ENCODE measurements around the gene MASP1. TPM values are rescaled to one million over a fixed set of nuclear protein-coding genes. Genes with fewer than 3 reads are reported as not detected.
"Not testable (repeated sequence)": the region's sequence is repeated elsewhere in the genome, so short reads cannot be mapped to it uniquely, and the experiment has no call there.

The MASP1 gene
- polyA plus RNA-seq, 1 donor: 8.7 TPM

DNA sequence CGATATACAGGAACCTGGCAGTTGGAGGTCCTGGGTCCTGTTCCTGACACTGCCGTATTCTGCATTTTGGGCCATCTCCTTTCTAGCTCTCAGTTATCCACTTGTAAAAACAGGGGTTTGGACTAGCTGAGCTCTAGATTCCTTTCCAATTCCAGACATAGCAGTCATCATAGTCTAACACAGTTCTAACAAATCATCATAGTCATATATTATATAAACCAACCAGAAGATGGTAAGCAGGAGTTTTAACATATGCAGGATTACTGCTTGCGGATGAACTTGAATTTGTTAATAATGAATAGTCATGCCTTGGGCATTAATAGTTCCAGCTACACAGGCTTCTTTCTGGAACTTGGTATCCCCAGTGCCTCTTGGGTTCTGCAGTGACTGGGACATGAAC, 26.6 kb downstream of the MASP1 start:
- no peak for DNase-seq

DNA sequence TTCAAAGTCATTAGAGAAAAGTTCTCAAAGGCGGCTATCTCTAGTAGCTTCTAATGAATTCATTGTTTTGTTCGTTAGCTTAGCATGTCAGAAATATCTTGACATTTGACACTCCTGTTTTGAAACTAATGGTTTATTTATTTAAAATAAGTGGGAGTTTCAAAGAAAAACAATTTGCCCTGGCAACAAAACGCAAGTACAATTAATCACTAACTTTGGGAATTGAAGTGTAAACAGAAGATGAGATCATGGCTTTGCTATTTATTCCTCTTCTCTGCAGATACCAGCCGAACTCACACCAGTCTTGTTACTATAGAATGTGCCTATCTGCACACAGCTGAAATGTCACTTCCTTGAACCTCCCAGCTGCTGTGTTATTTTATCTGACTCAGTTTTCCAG, 27.5 kb downstream of the MASP1 start:
- DNase-seq: peak; percentile 57

DNA sequence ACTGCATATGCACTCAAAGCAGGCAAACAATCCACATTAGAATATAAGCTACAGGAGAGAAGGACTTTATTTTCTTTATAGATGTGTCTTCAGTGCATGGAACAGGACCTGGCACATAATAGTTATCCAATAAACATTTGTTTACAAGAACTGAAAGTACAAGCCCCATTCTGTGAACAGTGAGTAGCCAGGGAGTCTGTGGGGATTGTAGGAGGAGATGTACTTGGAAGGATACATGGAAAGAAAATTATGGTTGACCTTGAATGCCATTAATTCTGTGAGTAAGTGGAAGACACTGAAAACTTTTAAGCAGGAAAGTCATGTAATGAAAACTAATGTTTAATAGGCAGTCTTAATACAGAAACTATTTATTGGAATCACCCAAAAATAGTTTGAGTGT, 28.3 kb downstream of the MASP1 start:
- no peak for DNase-seq

DNA sequence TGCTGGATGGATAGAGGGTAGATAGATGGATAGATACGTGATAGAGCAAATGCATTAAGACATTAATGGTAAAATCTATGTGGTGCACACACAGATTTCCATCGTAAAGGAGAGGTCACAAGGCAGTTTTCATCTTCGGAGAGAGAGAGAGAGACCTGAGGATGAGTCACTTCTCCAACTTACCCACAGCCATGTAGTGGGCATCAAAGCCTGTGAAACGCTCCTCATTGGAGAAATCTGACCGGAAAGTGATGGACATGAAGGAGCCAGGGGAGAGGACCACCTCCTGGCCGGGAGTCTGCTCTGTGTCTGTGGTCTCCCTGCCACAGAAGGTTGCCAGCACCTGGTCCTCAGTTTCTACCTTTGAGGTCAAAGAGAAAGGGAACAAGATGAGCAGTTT, 29.2 kb downstream of the MASP1 start:
- no peak for DNase-seq

DNA sequence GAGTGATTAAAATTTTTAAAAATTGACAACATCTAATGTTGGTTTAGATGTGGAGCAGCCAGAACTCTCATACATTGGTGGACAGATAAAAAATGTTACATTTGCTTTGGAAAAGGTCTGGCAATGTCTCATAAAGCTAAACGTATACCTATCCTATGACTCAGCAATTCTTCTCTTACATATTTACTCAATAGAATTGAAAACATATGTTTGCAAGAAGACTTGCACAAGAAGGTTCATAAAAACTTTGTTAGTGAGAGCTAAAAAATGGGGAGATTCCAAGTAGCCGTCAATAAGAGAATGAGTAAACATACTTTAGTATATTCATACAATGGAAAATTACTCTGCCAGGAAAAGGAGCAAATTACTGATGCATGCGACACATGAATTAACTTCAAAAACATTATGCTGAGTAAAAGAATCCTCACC, 30.0 kb downstream of the MASP1 start:
- no peak for DNase-seq

DNA sequence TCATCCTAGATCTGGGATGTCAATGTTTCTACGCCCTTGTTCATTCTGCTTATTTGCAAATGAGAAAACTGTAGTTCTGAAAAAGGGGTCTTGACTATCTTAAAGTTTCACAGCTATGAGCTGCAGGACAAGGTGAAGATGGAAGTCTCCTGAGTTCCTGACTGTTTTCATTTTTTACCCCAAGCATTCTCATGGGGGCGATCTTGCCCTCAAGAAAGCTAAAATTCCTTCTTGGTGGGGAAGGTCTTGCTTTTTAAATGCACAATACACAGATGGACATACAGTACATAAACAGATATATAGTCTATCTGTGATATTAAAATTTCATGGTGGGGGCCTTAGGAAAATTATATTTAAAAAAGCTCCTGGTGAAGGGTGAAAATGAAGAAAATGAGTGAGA, 32.4 kb downstream of the MASP1 start:
- no peak for DNase-seq

DNA sequence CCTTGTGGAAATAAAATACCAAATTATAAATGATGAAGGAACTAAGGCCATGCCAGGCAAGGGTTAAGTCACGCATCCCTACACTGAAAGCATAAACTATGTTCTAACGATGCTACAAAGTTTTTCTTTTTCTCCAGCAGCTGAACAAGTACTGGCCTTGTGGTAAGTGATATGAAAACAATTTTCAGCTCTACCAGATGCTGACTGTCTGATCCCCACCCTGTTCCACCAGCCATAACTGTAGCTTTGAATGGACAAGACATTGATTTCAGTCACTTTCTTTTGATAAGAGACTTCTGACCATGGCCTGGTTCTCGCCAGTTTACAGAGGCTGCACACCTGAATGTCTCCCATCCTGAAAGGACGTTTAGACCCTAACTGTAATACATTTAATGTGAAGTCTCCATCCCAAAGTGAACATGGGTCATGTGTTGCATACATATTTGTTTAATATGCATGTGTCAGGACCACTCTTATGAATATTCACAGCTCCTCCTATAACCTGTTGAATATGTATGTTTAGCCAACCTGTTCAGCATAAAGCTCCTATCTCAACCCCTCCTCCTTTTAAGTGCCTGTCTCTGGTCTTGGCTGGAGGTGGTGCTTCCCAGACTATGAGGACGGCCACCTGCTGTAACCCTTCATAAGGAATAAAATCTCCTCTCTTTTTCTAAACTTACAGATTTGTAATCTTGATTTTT, 33.4 kb downstream of the MASP1 start:
- DNase-seq: no peak

DNA sequence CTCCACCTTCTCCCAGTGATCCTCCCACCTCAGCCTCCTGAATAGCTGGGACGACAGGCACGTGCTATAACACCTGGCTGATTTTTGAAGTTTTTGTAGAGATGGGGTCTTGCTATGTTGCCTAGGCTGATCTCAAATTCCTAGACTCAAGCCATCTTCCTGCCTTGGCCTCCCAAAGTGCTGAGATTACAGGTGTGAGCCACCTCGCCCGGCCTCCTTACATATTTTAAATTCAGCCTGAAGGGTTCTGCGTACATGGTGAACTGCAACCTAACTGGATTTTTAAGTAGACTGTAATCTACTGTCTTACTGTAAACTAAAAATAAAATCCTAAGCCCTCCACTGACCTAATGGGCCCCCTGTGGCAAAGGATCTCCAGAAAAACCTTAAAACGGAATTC, 34.1 kb downstream of the MASP1 start:
- no peak for DNase-seq

DNA sequence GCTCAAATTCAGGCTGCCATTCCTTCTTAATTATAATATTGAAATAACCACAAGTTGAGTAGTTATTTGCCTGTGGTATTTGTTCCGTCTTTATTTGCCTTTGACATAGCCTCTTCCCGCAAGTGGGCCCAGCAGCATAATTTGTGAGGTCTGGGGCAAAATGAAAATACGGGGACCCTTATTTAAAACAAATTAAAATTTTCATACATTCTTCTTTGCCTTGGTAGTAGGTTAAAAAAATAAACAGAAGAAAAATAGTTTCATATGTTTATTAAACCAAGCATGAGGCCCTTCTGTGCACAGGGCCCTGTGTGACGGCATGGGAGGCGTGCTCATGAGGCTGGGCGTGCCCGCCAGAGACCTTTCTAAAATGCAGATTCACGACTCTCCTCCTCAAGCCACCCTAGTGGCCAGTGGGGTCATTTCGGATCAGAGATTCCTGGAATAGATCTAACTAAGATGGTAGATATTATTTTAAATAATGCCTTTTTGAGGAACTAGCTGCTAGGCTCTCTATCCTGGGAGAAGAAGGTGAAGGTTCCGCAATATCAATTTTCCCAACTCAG, 35.4 kb downstream of the MASP1 start:
- DNase-seq: no peak

DNA sequence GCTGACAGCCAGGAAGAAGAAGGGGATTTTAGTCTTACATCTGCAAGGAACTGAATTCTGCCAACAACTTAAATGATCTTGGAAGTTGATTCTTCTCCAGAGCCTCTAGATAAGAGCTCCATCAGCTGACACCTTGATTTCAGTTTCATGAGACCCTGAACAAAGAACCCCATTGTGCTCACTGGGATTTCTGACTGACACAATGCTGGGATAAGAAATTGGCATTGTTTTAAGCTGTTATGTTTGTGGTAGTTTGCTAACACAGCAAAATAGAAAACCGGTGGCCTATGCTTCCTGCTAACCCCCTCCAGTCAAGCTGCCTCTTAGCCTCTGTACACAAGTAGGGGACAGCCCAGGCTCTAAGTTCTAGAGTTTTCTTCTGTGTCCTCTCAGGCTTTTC, 36.2 kb downstream of the MASP1 start:
- DNase-seq: no peak

DNA sequence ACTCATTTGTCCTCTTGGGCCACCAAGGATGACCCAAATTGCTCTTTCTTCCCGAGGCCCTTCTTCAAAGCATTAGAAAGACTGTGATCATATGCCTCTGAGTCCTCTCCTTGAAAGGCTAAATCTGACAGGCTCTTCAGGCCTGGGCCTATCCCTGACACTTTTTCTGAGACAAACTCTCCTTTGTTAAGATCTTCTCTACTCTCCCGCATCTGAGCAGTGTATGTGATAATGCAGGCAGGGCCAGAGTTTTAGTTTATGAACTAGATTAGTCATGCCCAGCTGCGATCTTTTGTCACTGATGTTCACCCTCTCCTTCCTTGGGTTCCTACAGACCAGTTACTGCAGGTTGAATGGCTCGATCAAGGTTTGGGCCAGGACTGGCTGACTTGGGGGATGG, 39.2 kb downstream of the MASP1 start:
- DNase-seq: no peak

DNA sequence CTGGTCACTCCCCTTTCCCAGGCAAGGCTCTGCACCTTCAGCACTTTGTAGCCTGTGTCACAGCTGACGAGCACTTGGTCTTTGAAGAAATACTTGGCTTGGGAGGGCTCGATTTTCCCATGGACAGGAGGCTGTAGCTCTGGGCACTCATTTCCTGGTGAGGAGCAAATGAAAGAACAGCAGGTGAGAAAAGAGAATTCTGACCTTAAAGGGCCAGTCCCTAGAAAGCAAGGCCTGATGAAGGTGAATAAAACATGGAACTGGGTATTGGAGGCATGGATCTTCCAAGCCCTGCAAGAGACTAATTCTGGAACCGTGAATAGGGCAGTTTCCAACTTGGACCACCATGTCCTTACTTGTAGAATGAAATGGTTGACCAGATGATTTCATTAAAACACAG, 39.9 kb downstream of the MASP1 start:
- DNase-seq: no peak

DNA sequence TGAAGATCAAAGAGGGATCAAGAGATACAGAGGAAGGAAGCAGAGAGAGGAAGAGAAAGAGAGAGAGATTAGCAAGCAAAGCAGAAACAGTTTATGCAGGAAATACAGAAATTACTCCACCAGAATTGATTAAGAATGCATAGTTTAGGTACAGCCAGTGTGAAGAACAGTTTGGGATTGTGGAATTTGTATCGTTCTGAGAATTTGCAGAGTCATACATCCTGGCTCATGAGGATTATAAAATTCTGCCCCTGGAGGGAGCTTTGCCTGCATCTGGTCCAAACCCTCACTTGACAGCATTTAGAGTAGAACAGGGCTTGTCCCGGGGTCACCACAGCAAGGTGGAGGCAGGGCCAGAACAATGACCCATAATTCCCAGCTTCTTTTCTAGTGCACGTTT, 44.1 kb downstream of the MASP1 start:
- DNase-seq: no peak

DNA sequence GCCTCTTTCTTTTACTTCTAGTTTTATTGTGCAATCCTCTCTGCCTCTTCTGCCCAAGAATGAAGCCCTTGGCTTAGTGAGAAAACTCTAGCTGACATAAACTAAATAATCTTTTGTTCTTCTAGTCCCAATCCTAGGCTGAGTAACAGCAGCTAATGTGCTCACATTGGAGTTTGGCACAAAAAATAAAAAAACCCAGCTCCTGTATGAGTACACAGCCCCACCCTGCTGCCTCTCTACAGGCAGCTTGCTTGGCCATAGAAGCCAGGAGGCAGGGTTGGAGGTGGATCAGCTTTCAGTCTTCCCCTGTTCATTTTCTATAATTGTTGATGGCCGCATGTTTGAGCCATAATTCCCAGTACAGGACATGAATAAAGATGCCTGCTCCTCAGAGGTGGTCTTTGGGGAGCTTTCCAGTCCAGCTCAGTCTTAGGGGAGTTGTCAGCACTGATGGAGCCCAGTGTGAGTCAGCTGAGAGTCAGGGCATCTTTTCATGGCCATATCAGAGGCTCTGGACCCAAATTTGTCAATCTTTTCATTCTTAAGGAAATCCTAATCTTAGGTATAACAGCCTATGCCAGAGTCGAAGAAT, 47.5 kb downstream of the MASP1 start:
- DNase-seq: no peak

DNA sequence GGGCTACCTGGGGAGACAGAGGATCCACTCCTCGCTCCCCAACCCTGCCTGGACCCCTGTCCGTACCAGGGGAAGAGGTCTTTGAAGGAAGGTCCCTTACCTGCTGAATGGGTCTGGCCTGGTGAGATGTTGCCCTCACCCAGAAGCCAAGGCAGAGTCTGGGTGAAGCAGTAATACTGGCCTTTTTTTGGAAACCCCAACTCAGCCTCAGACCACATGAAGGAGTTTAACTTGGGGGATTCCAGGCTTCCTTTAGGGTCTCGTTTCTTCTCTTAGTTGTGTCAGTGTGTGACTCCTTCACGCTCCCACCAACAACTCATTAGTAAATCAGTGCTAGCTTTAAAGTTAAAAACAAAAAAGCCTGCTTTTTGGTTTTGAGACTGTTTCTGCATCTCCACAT, 48.6 kb downstream of the MASP1 start:
- no peak for DNase-seq

DNA sequence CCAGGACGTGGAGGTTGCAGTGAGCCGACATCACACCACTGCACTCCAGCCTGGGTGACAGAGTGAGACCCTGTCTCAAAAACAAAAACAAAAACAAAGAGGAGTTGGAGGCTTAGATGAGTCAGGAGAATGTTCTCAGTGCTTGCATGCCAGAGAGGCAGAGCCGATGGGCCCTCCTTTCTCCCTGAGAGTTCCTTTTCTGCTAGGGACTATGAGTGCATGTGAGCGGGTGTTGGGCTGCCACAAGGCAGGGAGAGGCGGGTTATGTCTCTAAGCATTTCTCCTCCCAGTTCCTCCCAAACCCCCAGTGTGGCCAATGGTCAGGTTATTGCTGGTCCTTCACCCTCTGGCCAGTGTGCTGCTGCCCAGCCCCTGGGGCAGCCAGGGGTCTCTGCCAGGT, 49.1 kb downstream of the MASP1 start:
- no peak for DNase-seq

DNA sequence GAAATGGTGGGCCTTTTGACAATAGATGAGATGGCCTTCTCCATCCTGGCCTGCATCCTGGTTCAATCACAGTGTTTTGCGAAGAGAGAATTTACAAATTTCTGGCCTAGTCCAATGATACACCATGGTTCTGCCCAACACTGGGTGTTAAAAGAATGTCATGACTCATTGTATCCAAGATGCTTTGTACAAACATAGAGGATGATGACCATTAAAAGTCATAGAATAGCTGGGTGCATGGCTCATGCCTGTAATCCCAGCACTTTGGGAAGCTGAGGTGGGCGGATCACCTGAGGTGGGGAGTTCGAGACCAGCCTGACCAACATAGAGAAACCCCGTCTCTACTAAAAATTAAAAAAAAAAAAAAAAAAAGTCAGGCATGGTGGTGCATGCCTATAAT, 52.7 kb downstream of the MASP1 start:
- not testable (repeated sequence) for DNase-seq

DNA sequence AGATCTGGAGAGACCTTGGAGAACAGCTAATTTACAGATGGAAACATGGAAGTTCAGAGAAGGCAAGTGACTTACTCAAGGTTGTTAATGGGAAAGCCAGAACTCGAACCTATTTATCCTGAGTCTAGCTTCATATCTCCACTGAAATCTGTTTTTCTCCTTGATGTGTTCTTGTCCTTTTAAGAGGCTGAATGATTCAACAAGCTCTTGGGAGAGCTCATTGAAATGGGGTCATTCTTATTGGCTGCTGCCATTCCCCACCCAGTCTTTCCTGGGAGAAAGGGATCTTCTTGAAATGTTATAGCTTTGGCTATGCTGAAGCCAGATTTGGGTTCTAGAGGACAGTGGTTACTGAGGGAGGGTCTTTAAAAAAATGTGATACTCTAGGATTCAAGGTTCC, 53.3 kb downstream of the MASP1 start:
- DNase-seq: no peak

DNA sequence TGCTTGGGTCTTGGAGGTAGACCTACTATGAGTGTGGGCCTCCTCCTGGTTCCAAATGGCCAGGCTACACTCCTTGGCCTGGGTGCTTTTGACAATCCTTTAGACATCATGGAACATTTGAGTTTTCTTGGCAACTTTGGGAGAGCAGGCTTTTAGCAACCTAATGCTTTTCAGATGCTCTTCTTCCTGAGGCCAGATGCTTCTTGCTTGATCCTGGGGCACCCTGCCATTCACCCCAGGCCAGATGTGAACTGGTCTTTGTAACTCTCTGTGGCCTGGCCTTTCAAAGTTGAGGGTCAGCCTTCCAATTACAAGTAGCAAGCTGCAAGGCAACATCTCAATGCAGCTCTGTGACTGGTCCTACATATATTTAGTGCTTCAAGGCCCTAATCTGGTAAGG, 53.8 kb downstream of the MASP1 start:
- no peak for DNase-seq

DNA sequence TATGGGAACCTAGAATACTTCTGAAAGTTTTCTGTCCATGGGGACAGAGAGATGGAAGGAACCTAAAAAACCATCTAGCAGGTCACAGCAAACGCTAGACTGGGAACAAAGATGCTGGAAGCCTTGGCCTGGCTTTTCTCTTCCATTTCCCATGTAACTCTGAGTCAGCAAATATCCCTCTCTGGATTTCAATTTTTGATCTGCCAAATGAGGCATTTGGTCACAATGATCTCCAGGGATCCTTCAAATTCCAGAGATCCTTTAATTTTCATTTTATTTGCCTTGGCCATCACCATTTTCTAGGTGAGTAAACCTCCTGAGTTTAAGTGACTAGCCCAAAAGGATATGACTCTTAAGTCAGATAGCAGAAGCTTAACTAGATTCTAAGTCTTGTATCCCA, 54.6 kb downstream of the MASP1 start:
- no peak for DNase-seq

DNA sequence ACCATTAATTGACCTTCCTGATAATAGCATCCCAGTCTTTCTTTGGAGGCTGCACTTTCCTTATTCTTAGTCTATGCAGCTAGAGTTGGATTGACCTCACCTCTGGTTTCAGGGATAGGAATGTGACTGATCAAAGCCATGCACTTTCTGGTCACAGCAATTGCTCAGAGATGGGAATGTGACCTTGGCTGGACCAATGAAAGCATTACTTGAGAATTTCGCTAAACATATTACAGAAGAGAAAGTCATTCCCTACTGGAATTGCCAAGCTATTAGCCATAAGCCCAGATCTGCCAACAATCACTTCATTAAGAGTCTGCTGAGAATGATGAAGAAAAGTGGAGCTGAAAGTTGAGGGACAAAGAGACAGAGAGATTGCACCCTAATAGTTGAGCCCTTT, 61.5 kb downstream of the MASP1 start:
- DNase-seq: no peak

DNA sequence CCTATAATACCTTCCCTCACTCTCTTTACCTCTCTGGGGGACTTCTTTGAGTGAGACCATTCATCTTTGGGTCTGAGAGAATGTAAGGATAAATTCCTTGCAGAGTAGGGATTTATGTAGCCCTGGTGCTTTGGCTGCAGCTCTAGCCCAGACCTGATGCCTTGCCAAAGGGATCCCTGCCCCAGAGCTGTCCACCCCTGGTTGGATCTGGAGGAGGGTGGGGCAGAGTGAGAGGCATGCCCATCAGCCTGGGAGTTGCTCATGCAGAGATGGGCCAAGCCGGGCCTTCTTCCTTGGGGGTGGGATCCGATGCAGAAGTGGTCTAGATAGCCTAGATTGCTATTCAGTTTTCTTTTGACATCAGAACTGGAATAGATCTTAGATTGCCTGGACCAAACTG, 62.8 kb downstream of the MASP1 start:
- DNase-seq: no peak

DNA sequence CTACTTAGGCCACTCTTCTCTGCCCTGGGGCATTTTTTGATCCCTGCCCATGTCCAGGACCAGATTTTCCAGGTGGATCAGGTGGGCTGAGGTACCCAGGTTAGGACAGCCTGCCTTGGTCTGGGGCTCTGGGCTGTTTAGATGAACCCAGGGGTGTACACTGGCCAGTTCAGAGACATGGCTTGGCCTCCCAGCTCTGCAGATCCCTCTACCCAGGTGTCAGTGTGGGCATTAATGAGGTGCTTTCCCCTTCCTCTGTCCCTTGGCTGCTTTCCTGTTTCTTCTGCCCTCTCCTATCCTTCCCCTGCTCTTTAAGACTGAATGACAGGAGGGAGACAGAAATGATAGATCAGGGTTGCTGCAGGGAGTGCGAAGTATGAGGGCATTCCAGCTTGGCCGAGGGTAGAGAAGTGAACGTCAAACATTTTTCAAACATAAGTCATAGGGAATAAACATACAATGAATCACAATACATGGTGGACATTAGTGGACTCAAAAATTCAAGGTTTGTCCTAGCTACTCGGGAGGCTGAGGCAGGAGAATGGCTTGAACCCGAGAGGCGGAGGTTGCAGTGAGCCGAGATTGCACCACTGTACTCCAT, 63.8 kb downstream of the MASP1 start:
- DNase-seq: no peak

DNA sequence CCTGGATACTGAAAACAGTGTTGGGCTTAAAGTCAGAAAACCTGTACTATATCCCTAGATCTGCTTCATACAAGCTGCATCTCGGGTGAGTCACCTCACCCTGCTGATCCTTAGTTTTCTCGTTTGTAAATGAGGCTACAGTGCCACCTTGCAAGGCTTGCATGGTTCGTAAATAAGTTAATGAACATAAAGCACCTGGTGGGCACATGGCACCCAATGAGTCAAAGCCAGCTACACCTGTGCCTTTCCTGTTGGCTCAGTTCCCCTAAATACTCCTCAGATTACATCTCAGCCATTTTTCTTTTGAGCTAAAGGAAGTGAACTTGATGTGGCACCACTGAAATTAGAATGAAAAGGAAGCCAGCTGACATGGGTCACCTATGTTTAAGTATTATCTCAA, 67.7 kb downstream of the MASP1 start:
- no peak for DNase-seq
